ENCODE results near the gene ENTHD1. TPM values are rescaled to one million over a fixed set of nuclear protein-coding genes. Genes with fewer than 3 reads are reported as not detected.

ENTHD1 gene
- total RNA-seq, 1 experiment from 2014 or later = not detected

DNA sequence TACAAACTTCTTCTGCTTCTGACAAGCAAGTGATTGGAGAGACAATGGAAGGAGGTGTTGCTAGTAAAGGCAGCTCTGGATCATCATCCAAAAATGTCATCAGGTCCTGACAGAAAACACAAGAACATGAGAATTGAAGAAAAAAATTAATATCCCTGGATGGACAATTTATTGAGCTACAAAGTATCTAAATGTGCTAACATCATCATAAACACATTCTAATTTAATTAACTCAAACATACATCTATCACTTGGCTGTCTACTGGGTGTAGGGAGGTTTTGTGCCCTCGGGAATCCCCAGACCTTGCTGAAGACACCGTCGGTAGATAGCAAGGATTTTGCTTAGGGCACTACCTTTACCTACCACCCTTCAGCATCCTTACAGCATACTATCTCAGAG lies 72.6 kb downstream of the ENTHD1 start:
- Histone ChIP-seq H3K4me1 (ENCODE audit: insufficient read depth, low read length) (no peaks in the 10 kb centered on the region), H2BK20ac (ENCODE audit: low read depth, low read length, poor library complexity, severe bottlenecking) (no peak overlapping the region), H4K8ac (replicated peaks; ENCODE audit: insufficient read length, low read depth, low read length) (no peak overlapping the region), H2BK120ac (ENCODE audit: low read depth, low read length, poor library complexity, severe bottlenecking) (no peak overlapping the region), H3K79me2 (ENCODE audit: insufficient read depth, low read length) (no peaks in the 10 kb centered on the region), H3K9ac (ENCODE audit: extremely low read depth, insufficient read length, low read length) (no peak overlapping the region), H3K23ac (ENCODE audit: insufficient read length, low read depth, low read length) (no peak overlapping the region), H4K20me1 (ENCODE audit: control insufficient read depth, insufficient read depth, insufficient read length) (no peaks in the 10 kb centered on the region), H3T11ph (ENCODE audit: low read length) (no peak overlapping the region), H3K23me2 (ENCODE audit: insufficient read length, low read depth, low read length, poor library complexity, severe bottlenecking) (no peaks in the 10 kb centered on the region), H3K79me1 (ENCODE audit: insufficient read depth, low read depth, low read length, poor library complexity, severe bottlenecking) (no peaks in the 10 kb centered on the region), H4K91ac (ENCODE audit: insufficient read length, low read depth, low read length) (no peak overlapping the region), H3K14ac (ENCODE audit: insufficient read depth, low read length) (no peak overlapping the region), H2BK5ac (ENCODE audit: insufficient read length, low read length) (no peak overlapping the region), H2BK12ac (ENCODE audit: insufficient read length, low read depth, low read length) (no peak overlapping the region), H2AK5ac (ENCODE audit: insufficient read length, low read length) (no peak overlapping the region), H4K5ac (ENCODE audit: insufficient read length, low read depth, low read length) (no peak overlapping the region), H2BK15ac (ENCODE audit: low read depth, low read length) (no peak overlapping the region), H3K9me3 (ENCODE audit: control insufficient read depth, low read depth, low read length) (no peaks in the 10 kb centered on the region), H3K18ac (ENCODE audit: insufficient read length, low read depth, low read length) (no peak overlapping the region), H3K4ac (ENCODE audit: low read depth, low read length) (no peak overlapping the region), H2AFZ (ENCODE audit: low read length) (no peak overlapping the region), H3K4me2 (ENCODE audit: insufficient read depth, insufficient read length, low read length) (no peak overlapping the region), H3K27ac (ENCODE audit: insufficient read length, low read depth, low read length) (no peak overlapping the region), H3K56ac (ENCODE audit: insufficient read length, low read depth, low read length) (no peak overlapping the region), H3K27me3 (ENCODE audit: insufficient read depth, low read length) (no peaks in the 10 kb centered on the region)
- no peak overlapping the region for H3K27ac Mint-ChIP-seq
- TF ChIP-seq, protein P1, sequence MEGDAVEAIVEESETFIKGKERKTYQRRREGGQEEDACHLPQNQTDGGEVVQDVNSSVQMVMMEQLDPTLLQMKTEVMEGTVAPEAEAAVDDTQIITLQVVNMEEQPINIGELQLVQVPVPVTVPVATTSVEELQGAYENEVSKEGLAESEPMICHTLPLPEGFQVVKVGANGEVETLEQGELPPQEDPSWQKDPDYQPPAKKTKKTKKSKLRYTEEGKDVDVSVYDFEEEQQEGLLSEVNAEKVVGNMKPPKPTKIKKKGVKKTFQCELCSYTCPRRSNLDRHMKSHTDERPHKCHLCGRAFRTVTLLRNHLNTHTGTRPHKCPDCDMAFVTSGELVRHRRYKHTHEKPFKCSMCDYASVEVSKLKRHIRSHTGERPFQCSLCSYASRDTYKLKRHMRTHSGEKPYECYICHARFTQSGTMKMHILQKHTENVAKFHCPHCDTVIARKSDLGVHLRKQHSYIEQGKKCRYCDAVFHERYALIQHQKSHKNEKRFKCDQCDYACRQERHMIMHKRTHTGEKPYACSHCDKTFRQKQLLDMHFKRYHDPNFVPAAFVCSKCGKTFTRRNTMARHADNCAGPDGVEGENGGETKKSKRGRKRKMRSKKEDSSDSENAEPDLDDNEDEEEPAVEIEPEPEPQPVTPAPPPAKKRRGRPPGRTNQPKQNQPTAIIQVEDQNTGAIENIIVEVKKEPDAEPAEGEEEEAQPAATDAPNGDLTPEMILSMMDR (conservative IDR thresholded peaks at IDR 0.05) = no peak
- DNase-seq = no peak
- WGBS (ENCODE audit: extremely low coverage, insufficient read length, low lambda C conversion rate) = no CpG with 5 or more reads among the region's 3 CpGs
- no peak overlapping the region for H3K4me3 Mint-ChIP-seq
- H3K9me3 Mint-ChIP-seq = no peaks in the 10 kb centered on the region; a peak in 1 of 5 replicates
- H3K4me1 Mint-ChIP-seq = no peaks in the 10 kb centered on the region
- H3K36me3 Mint-ChIP-seq (ENCODE audit: insufficient read depth in 1 of 3, low read depth in 3 of 3) = no peaks in the 10 kb centered on the region
- H3K27me3 Mint-ChIP-seq (ENCODE audit: low read depth) = no peaks in the 10 kb centered on the region; the same call in 1 of the 2 replicates
